HG03025 (cell line): ENCODE data around the gene METTL13.
A peak's percentile ranks its signal among the peaks of the same experiment; 100 is the strongest.

Experiments
- ATAC-seq: cut with Tn5 transposase; IDR thresholded peaks from one replicate; pipeline ENCODE4 v1.9.1; 2021; ENCODE audit warnings: mild to moderate bottlenecking, moderate library complexity; ENCODE audit not compliant: unreplicated experiment, low FRiP score

The METTL13 gene, protein sequence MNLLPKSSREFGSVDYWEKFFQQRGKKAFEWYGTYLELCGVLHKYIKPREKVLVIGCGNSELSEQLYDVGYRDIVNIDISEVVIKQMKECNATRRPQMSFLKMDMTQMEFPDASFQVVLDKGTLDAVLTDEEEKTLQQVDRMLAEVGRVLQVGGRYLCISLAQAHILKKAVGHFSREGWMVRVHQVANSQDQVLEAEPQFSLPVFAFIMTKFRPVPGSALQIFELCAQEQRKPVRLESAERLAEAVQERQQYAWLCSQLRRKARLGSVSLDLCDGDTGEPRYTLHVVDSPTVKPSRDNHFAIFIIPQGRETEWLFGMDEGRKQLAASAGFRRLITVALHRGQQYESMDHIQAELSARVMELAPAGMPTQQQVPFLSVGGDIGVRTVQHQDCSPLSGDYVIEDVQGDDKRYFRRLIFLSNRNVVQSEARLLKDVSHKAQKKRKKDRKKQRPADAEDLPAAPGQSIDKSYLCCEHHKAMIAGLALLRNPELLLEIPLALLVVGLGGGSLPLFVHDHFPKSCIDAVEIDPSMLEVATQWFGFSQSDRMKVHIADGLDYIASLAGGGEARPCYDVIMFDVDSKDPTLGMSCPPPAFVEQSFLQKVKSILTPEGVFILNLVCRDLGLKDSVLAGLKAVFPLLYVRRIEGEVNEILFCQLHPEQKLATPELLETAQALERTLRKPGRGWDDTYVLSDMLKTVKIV

DNA sequence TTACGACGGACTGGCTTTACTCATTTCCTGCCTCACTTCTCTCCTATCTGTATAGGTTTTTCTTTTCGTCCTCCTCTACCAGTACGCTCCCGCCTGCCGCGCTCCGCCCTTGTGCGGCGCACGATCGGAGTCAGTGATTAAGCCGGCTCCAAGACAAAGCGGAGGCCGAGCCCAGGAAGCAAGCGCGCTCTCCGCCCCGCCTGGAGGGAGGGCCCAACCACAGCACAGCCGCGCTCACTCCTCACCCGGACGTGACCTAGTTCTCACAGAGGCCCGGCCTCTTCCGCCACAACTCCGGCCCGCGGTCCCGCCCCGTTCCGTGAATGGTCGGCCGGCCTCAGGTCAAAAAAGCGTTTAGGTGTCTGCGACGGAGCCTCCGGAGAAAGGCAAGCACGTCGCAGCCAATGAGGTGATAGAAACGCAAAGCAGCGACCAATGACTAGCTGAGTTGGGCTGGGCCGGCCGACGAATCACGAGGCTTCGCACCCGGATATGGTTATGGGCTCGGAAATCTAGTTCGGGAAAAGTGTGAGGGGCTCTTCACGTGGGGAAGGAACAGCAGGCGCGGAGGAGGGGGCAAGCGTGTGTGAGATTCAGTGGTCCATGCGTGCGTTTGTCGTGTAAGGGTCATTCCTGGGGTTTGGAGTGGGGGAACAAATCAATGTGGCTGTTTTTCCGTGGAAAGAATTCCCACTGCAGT lies at the start of gene METTL13:
TSS of gene METTL13 (plus strand) at position 485 of the 700 bp plus-strand sequence. CDS start 308 bp downstream, outside the sequence.
- ATAC-seq, result peak; percentile 98

DNA sequence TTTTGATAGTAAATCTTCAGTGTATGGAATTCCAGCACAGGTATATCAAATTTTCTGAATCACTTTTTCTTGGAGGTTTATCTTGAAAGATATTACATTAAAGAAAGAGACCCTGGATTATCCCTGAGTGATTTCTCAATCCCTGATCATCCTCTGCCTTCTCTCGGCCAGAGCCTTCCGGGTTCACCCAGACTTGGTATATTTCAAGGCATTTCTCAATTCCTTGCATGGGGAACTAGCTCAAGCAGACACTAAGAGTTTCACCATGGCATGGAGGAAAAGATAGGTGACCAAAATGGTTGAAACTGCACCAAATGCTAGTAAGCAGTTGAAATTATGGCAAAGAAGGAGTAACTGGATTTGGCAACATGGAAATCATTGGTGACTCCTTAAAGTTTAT lies 45.3 kb upstream of the METTL13 start:
- ATAC-seq, result no peak

DNA sequence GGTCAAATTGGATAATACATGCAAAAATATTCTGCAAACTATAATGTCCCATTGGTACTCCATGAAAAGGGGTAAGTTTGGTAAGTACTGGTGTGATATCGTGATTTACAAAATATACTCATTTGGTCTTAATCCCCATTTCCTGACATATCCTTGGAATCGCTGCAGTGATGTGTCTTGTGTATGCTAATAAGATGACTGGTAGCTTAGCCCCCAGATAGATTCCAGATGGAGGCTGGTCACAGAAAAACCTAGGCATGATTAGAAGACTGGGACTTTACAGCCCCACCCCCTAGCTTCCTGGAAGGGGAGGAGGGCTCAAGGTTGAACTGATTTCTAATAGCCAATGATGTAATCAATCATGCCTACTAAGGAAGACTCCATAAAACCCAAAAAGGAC lies 42.5 kb upstream of the METTL13 start:
- no peak for ATAC-seq

DNA sequence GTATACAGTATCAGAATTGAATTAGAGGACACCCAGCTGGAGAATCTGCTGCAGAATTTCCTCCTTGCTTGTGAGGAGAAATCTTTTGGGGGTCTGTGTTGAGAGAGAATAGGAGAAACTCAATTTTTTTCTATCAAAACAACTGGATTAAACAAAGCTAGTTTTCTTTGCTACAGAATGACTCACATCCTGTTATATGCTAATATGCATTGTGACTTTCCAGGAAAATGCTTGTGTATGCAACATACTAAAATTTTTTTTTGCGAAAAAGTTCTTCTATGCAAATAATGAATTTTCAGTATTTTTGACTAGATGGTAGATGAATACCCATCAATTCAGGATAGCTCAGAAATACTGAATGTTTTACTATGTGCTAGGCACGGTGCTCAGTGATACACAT lies 41.8 kb upstream of the METTL13 start:
- no peak for ATAC-seq

DNA sequence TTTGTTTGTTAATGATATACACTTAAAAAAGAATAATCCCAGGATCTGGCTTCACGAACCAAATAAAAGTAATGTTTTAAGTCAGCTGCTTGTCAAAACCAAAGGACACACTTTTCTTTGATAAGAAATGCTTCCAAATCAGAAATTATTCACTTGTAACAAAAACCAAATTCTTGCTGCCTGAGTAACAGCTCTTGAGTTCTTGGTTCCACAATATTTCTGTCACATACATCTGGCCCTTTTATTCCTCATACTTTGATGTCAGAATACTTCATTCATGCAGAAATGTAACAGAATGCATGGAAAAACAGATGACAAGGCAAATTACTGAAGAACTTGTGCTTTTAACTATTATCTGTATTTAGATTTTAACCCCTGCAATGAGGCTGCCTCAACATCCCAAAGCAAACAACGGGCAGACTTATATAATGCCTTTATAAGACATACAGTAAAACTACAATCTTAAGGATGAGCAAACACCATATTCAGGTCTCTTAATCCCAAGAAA lies 41.0 kb upstream of the METTL13 start:
- ATAC-seq, result no peak

DNA sequence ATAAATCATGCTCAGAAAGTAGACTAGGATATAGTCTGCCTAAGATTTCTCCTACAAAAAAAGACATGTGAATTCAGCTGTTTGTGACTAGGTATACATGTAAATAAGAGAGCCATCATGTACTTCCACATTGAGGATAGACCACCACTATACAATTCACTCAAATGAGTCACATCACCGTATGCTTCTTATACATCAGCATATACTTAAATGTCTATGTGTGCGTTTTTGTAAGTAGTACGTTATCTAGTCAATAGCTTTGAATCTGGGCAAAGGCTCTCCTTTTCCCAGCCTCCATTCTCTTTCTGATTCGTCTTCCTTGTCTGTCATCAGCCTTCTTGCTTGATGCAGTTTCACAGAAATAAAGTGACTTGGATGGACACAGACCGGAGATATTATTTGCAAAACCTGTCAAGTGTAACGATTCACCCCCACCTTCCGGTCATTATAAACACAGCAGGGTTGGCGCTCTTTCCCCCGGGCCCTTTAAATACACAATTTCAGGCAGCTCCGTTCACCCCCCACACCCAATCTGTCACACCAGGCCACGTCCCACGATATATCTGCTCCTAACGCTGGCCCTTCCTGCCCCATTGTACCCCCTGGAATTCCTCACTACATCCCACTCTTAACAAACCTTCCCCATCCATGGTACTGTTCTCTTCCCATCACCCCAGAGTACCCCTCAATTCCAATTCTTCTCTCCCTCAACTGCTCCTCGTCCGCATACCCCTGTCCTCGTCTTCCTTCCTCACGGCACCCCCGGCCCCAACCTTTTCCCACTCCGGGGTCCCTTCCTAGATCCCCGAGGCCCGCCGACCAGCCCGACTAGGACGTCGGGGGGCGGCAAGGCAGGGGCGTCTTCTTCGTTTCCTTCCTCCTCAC lies 40.2 kb upstream of the METTL13 start:
- no peak for ATAC-seq

DNA sequence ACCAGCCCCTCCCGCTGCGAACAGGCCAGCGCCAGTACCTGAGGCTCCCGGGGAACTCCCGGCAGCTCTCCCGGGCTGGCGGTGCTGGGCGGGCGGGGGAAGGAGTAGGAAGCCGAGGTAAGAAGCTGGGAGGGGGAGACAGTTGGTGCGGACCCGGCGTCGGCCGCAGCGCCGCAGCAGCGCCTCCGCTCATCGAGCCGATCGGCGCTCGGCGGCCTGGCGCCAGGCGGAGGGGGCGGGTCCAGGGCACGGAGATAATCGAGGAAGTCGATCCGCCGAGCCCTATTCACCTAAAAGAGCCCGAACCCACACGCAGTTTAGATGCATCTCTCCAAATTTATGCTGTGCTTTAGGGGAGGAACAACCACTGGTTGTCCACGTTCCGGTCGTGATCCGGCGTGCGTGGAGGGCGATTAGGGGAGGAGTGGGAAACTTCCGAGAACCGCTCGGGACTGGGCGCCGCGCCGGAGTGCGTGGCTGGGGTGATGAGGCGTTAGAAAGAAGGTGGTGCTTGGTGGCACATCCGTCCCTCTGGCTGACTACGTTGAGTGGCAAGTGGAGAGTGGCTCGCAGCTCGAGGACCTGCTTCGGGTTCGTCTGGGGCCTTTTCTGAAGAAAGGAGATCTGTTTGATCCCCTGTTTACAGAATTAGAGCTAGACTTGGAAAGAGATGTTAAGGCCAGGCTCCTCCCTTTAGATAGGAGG lies 39.4 kb upstream of the METTL13 start, which contains the start of gene VAMP4:
TSS of gene VAMP4 (minus strand) at position 194 of the 705 bp plus-strand sequence. CDS start 3,651 bp downstream, outside the sequence.
- ATAC-seq, result peak; percentile 93

DNA sequence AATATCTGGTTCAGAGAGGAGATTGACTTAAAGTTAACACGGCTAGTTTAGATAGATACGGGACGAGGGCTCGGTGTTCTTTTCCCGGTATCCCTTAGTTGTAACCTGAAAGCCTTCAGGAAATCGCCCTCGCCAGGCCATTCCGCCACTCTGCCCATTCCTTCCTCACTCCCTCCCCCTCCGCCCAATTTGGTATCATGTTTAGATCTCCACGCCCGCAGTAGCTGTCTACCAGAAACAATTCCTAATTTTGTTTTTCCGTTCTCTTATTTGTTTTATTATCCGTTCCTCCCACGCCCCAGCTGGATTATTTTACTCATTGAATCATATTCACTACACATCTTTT lies 38.9 kb upstream of the METTL13 start:
- ATAC-seq, result no peak

DNA sequence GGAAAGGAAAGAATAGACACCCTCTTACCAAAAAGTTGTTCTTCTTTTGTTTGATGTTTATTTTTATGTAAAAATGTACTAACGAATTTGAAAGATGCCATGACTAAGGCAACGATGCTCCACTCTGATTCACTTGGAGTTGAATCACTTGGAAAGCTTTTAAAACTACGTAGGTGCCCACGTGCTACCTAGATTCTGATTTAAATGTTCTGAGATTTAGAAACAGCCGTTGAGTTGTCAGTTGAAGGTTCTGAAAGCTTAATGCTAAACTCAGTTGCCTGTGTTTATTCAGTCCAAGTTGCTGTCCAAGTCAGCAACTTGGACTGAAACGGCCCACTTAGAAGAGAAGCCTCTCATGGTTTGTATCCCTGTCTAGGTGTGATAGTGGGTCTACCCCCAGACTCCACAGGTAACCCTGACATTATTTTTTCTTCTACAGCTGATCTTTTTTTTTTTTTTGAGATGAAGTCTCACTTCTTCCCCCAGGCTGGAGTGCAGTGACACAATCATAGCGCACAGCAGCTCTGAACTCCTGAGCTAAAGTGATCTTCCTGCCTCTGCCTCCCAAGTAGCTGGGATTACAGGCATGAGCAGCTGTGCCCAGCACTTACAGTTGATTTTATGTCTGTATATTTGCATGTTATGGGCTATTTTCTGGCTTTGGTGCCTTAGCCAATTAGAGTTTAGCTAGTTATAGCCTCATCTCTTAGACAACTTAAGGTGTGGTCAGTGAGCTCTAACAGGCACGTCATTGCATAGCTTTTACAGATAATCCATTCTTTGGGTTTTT lies 38.2 kb upstream of the METTL13 start:
- ATAC-seq, result no peak

DNA sequence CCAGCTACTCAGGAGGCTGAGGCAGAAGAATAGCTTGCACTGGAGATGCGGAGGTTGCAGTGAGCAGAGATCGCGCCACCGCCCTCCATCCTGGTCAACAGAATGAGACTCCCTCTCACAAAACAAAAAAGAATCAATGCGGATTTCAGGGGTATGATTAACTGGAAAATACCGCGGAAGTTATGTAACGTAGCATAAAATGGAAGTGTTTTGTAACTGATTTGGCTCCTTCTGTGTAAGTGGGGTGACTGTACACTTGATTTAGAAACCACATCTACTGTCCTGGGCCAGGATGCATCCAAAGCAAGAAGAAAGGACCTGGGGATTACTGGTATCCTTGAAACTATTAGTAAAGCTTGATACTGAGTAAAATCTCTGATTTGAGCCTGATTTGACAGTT lies 36.5 kb upstream of the METTL13 start:
- no peak for ATAC-seq

DNA sequence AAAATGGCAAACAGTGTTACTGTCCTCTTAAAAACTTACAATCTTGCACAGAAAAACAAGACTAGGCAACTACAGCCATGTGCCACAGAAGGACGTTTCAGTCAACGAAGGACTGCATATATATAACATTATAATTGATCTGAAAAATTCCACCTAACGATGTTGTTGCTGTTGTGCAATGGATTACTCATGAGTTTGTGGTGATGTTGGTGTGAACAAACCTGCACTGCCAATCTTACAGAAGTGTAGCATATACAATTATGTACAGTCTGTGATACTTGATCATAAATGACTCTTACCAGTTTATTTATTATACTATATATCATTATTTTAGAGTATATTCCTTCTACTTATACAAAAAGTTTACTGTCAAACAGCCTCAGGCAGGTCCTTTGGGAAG lies 32.8 kb upstream of the METTL13 start:
- no peak for ATAC-seq

DNA sequence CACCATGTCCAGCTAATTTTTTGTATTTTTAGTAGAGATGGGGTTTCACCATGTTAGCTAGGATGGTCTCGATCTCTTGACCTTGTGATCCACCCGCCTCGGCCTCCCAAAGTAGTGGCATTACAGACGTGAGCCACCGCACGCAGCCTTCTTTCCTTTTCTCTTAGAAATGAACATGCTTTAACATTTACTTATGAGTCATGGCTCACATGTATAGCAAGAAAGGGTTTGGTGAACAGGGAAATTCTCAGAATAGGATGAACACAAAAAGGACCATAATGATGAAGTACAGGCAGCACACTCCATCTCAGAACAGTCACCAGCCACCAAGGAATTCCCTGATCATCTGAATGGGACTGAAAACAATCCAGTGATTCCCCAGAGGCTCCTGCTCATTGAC lies 30.2 kb upstream of the METTL13 start:
- no peak for ATAC-seq

DNA sequence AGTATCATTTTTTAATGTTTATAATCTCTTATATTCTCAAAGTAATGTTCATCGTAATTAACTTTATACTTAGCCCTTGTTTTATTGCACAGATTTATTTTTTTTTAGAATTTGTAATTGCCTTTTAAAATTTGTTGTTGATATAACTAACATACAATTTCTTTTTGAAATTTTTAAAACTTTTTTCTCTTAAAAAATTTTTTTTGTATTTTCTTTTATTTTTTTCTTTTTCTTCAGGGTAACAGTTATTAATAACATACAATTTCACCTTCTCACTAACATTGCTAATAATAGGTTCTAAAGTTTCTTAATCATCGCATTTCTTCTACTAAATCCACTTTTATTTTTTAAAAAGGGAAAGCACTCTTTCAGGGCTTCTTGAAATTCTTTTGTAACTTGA lies 28.3 kb upstream of the METTL13 start:
- no peak for ATAC-seq

DNA sequence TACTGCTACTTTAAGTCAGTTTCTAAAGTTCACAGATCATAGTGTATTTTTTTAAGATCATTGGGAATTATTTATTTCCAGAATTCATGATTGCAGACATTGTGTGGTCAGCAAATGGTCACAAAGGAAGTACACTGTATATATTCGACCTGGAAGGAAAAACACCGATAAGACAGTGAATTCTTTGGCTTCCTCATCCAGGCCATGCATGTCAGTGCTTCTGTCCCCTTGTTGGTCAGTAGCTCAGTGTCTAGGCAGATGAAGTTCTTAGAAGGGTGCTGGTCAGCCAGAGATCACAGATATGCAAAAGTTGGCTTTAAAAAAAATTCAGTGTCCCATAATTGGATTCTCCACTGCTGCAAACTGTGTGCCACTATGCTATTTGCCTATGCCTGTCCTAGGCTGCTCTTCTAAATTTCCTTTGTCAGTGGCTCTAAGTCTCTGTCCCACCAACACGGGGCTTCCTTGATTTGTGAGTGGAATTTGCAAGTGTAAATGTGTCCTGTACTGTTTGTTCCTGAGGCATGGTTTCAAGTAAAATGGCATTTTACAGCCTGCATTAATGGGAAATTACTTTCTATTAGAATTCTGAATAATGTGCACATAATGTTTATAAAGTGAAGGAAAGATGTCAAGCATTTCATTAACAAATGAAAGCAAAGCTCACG lies 27.6 kb upstream of the METTL13 start:
- no peak for ATAC-seq

DNA sequence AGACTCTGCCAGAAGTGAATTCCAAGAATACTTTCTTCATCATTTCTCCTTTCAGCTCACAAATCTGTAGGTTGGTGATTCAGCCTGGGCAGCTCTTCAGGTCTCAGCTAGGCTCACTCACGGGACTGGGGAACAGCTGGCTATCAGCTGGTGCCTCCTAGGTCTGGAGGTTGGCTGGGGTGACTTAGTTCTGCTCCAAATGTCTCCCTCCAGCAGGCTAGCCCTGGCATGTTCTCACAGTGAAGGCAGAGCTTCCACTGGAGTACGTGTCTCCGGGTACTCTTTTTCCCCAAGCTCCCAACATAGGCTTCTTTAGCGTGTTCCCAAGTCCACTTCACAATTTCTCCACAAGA lies 27.1 kb upstream of the METTL13 start:
- ATAC-seq, result no peak

DNA sequence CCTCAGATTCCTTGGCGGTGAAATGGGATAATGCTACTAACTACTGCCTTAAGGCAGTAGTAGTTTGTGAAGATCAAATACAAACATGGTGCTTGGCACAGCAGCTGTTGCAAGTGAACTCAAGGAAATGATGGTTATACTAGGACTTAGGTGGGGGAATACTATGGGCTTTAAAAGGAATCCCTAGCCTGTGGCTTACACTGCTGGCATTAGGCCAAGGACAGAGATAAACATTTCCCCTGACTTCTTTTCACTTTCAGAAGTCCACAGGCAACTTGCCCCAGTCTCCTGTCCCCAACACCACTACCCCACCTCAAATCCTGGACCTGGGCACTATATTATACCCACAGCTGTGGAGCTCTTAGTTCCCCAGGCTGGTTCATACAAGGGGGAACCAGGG lies 26.5 kb upstream of the METTL13 start:
- no peak for ATAC-seq

DNA sequence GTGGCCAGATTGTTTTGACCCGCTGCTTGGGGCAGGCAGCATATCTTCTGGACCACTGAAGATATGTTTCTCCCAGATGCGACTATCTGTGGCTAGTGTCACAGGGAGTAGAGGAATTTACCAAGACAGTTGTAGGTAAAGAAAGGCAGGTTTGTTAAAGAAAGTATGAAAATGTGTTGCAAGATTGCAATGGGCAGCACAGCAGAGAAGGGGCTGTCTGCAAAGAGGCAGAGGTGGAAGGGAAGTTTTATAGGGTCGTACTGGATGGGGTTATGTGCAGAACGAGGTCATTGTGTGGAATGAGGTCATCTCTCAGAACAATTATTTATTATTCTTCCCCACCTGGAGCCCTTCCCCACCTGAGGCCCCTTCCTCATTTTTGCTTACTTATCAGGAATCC lies 24.6 kb upstream of the METTL13 start:
- no peak for ATAC-seq

DNA sequence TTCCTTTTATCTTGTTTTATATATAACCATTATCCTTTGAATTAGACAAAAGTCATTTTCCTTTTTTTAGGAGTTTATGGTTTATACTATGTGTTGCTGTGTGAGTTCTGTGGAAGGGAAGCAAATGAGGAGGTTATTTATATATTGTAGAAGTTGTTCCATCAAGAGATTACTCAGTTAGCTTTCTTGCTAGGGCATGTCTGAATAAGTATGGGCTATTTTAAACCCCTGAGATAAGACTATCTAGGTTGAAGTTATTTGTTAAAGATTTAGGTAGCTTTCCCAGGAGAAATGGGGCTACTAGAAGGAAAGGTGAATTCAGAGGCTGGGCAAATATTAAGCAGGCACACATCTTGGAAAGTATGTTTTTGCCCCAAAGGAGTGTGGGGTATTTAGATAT lies 23.4 kb upstream of the METTL13 start:
- ATAC-seq, result no peak
